ENCODE data around the gene RACK1.
A peak's percentile ranks its signal among the peaks of the same experiment; 100 is the strongest.

RACK1 gene

DNA sequence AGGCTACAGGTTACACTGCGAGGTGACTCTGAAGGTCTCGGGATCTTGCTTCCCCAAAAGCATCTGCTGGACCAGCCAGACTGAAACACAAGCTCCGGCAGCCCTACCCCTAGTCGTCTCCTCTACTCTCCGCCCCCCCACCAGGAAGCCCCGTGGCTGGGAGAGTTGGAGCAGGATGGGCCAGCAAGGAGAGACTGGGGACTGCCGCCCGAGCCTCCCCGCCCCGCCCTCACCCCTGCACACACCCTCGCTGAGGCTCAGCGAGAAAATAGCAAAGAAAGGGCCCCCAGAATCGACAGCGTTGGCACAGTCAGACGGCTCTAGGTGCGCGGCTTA is 40.0 kb downstream of the RACK1 start:
- Histone ChIP-seq H3K4me3 (ENCODE audit: low read depth, low read length, poor library complexity, severe bottlenecking) (peak overlapping the region; percentile 74), H3F3A (ENCODE audit: insufficient read depth, low read length) (no peaks in the 10 kb centered on the region)

GRCh38 chr5:181203093-181203711 is 40.5 kb downstream of the RACK1 start:
- no peak overlapping the region for H3K27ac ChIP-seq (ENCODE audit: low read depth, low read length, poor library complexity, severe bottlenecking)
- no peaks in the 10 kb centered on the region for H3K9me2 ChIP-seq (ENCODE audit: low read depth, low read length)
- no peak overlapping the region for H3K4me3 ChIP-seq (ENCODE audit: low read depth, low read length, poor library complexity, severe bottlenecking)
- H3K27me3 ChIP-seq (ENCODE audit: insufficient read depth, low read length): peaks cover 14% of the 10 kb centered on the region; the same call in 1 of the 2 replicates
- no peak overlapping the region for H3K9ac ChIP-seq (ENCODE audit: low read length)
- H4K20me1 ChIP-seq (ENCODE audit: insufficient read depth, low read length): no peaks in the 10 kb centered on the region
- H2AFZ ChIP-seq (ENCODE audit: low read length): no peak overlapping the region
- no peaks in the 10 kb centered on the region for H3K79me2 ChIP-seq (ENCODE audit: insufficient read depth, low read length)
- H3K4me1 ChIP-seq (ENCODE audit: insufficient read depth, low read length, severe bottlenecking): peaks cover 29% of the 10 kb centered on the region
- H3K9me3 ChIP-seq (ENCODE audit: low read length): no peaks in the 10 kb centered on the region
- no peaks in the 10 kb centered on the region for H3F3A ChIP-seq (ENCODE audit: insufficient read depth, low read length)
- H3K4me2 ChIP-seq (ENCODE audit: low read length): no peak overlapping the region
- H3K36me3 ChIP-seq (ENCODE audit: insufficient read depth, low read length): no peaks in the 10 kb centered on the region
- TF ChIP-seq, protein P1, sequence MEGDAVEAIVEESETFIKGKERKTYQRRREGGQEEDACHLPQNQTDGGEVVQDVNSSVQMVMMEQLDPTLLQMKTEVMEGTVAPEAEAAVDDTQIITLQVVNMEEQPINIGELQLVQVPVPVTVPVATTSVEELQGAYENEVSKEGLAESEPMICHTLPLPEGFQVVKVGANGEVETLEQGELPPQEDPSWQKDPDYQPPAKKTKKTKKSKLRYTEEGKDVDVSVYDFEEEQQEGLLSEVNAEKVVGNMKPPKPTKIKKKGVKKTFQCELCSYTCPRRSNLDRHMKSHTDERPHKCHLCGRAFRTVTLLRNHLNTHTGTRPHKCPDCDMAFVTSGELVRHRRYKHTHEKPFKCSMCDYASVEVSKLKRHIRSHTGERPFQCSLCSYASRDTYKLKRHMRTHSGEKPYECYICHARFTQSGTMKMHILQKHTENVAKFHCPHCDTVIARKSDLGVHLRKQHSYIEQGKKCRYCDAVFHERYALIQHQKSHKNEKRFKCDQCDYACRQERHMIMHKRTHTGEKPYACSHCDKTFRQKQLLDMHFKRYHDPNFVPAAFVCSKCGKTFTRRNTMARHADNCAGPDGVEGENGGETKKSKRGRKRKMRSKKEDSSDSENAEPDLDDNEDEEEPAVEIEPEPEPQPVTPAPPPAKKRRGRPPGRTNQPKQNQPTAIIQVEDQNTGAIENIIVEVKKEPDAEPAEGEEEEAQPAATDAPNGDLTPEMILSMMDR (IDR thresholded peaks at IDR 0.05; ENCODE audit: low read length): no peak
- no peak for TF ChIP-seq EZH2 (IDR thresholded peaks at IDR 0.05; ENCODE audit: borderline replicate concordance, low read length)

More for the DNA sequence above, 40.0 kb downstream of the RACK1 start:
- TF ChIP-seq, protein P1 (IDR thresholded peaks at IDR 0.05; ENCODE audit: low read length): no peak
- no peak for TF ChIP-seq EZH2 (IDR thresholded peaks at IDR 0.05; ENCODE audit: borderline replicate concordance, low read length)
- no peaks in the 10 kb centered on the region for H3K79me2 ChIP-seq (ENCODE audit: insufficient read depth, low read length)
- no peaks in the 10 kb centered on the region for H3K9me3 ChIP-seq (ENCODE audit: low read length)
- peak overlapping the region; percentile 89 for H3K4me2 ChIP-seq (ENCODE audit: low read length)
- peaks cover 14% of the 10 kb centered on the region; the same call in 1 of the 2 replicates for H3K27me3 ChIP-seq (ENCODE audit: insufficient read depth, low read length)
- peaks cover 29% of the 10 kb centered on the region for H3K4me1 ChIP-seq (ENCODE audit: insufficient read depth, low read length, severe bottlenecking)
- no peak overlapping the region for H3K9ac ChIP-seq (ENCODE audit: low read length)
- no peak overlapping the region for H3K27ac ChIP-seq (ENCODE audit: low read depth, low read length, poor library complexity, severe bottlenecking)
- no peaks in the 10 kb centered on the region for H4K20me1 ChIP-seq (ENCODE audit: insufficient read depth, low read length)
- H3K36me3 ChIP-seq (ENCODE audit: insufficient read depth, low read length): no peaks in the 10 kb centered on the region
- no peaks in the 10 kb centered on the region for H3K9me2 ChIP-seq (ENCODE audit: low read depth, low read length)
- H2AFZ ChIP-seq (ENCODE audit: low read length): no peak overlapping the region

DNA sequence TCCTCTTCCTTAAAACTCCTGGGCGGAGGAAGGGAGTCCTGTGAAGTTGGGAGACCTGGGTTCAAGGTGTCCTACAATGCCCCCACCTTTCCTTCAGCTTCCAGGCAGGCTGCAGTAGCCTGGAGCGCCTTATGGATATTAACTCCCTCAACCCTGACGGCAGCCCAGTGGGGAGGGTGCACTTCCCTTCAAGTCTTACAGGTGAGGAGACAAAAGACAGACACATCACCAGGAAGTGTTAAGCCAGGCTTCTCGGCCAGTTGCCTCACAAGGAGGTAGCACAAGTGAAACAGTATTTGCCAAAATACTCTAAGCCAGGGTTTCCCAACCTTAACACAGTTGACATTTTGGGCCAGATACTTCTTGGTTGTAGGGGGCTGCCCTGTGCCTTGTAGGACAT is 42.9 kb downstream of the RACK1 start:
- Histone ChIP-seq H2AFZ (ENCODE audit: low read length) (no peak overlapping the region), H4K20me1 (ENCODE audit: insufficient read depth, low read length) (no peaks in the 10 kb centered on the region), H3K36me3 (ENCODE audit: insufficient read depth, low read length) (no peaks in the 10 kb centered on the region), H3K4me1 (ENCODE audit: insufficient read depth, low read length, severe bottlenecking) (peaks cover 21% of the 10 kb centered on the region), H3K27me3 (ENCODE audit: insufficient read depth, low read length) (peaks cover 14% of the 10 kb centered on the region), H3K4me2 (ENCODE audit: low read length) (no peak overlapping the region), H3F3A (ENCODE audit: insufficient read depth, low read length) (no peaks in the 10 kb centered on the region), H3K9me3 (ENCODE audit: low read length) (no peaks in the 10 kb centered on the region), H3K4me3 (ENCODE audit: low read depth, low read length, poor library complexity, severe bottlenecking) (no peak overlapping the region), H3K9ac (ENCODE audit: low read length) (no peak overlapping the region), H3K79me2 (ENCODE audit: insufficient read depth, low read length) (no peaks in the 10 kb centered on the region), H3K9me2 (ENCODE audit: low read depth, low read length) (no peaks in the 10 kb centered on the region), H3K27ac (ENCODE audit: low read depth, low read length, poor library complexity, severe bottlenecking) (no peak overlapping the region)
- TF ChIP-seq, protein P1 (IDR thresholded peaks at IDR 0.05; ENCODE audit: low read length): no peak
- no peak for TF ChIP-seq EZH2 (IDR thresholded peaks at IDR 0.05; ENCODE audit: borderline replicate concordance, low read length)

Data from OCI-LY1 (cell line).